GM12891 (cell line): ENCODE measurements around the gene CLTC.

Experiments used
- DNase-seq: peaks from one replicate; pipeline ENCODE4 v3.0.0; 2011; ENCODE audit warnings: low spot score; ENCODE audit not compliant: insufficient read length
- FAIRE-seq: peaks from 2 replicates; lab custom pipeline; 2011; peaks lifted over from hg19 to GRCh38; lab: Jason Lieb, UNC
- PAX5 ChIP-seq: IDR thresholded peaks from 2 replicates; pipeline ENCODE4 v1.6.1; 2011; ENCODE audit warnings: low read length, moderate library complexity, mild to moderate bottlenecking; ENCODE audit not compliant: insufficient read depth, severe bottlenecking
- POLR2A ChIP-seq: IDR thresholded peaks from 2 replicates; pipeline ENCODE4 v1.6.1; 2011; ENCODE audit warnings: low read depth, low read length, control low read depth
- POLR2AphosphoS5 ChIP-seq: IDR thresholded peaks from 2 replicates; pipeline ENCODE4 v1.6.1; 2011; ENCODE audit warnings: low read depth, low read length, control low read depth
- POU2F2 ChIP-seq: IDR thresholded peaks from 2 replicates; pipeline ENCODE4 v1.6.1; 2011; ENCODE audit warnings: low read depth, mild to moderate bottlenecking, control low read depth, low read length, moderate library complexity
- SPI1 ChIP-seq: IDR thresholded peaks from 2 replicates; pipeline ENCODE4 v1.6.1; 2011; ENCODE audit warnings: low read depth, low read length, control low read depth
- TAF1 ChIP-seq: IDR thresholded peaks from 2 replicates; pipeline ENCODE4 v1.6.1; 2011; ENCODE audit warnings: low read depth, low read length, control low read depth

Gene CLTC

DNA sequence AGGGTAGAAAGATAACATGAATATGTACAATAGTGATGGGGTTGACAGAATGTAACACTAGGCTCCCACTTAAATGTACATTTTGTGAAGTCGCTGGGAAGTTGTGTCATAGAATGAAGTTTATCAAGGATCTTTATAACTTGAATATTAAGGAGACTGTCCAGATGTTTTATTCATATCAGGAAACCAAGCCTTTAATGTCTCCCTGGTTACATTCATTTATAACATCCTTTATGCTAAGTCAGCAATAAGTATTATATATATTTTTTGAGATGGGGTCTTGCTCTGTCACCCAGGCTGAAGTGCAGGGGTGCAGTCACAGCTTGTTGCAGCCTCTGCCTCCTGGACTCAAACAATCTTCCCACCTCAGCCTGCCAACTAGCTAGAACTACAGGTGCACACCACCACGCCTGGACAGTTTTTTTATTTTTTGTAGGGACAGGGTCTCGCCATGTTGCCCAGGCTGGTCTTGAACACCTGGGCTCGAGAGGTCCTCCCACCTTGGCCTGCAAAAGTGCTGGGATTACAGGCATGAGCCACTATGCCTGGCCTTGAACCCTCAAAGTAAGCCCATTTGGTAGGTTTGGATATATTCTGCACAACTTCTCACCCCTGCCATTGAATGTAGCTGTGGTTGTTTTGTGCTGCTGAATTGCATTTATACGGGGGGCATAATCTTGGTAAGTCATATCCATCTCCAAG is 14.1 kb downstream of the CLTC start:
- no peak for FAIRE-seq

DNA sequence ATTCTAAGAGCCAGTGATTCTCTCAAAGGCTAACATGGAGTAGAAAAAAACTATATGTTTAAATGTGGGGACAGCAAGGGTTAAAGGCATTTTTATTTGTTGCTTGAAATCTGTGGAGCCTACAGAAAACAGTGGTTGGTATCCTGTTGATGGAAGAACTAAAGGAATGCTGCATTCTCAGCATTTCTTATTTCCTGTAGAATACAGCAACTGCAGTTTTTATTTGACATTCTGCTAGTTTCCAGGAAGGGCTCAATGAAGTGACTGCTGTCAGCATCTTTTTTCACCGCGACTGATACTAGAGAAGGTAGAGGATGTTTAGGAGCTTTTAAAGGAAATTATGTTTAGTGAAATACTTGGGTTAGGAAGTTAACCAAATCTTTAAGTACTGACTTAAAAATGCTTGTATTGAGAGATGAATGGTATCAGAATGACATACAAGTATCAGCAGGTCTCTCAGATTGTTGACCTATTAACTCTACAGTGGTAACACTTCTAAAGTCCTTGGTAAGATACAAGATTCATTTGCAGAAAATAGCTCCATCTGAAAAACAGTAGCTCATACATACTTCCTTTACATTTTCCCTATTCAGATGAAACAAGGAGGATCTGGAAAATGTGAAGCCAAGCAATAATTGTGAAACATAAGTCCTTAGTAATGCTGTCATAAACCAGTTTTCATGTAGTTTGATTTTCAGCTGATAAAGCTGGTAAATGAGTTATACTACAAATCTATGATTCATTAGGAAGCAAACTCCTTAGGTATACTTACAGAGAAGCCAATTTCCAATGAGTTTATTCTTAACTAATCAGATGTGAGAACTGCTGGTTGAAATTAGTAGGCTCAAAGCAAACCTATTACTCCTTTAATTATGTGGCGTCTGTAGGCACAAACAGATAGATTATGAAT is 15.2 kb downstream of the CLTC start:
- no peak for TF ChIP-seq TAF1
- TF ChIP-seq PAX5, result no peak
- no peak for TF ChIP-seq POLR2A
- no peak for TF ChIP-seq POU2F2

More for the DNA sequence above, 14.1 kb downstream of the CLTC start:
- DNase-seq, result no peak
- no peak for TF ChIP-seq POU2F2
- no peak for TF ChIP-seq PAX5
- TF ChIP-seq SPI1, result no peak
- no peak for TF ChIP-seq TAF1
- no peak for TF ChIP-seq POLR2AphosphoS5
- TF ChIP-seq POLR2A, result no peak

GRCh38 chr17:59637611-59638310 is 18.1 kb downstream of the CLTC start:
- no peak for FAIRE-seq
- TF ChIP-seq POLR2AphosphoS5, result no peak
- TF ChIP-seq POLR2A, result no peak
- no peak for TF ChIP-seq SPI1
- no peak for TF ChIP-seq PAX5

More for the DNA sequence above, 15.2 kb downstream of the CLTC start:
- FAIRE-seq (no peak), DNase-seq (no peak)

GRCh38 chr17:59638553-59638952 is 18.9 kb downstream of the CLTC start:
- TF ChIP-seq SPI1, result no peak
- no peak for TF ChIP-seq POLR2AphosphoS5
- no peak for TF ChIP-seq POLR2A
- TF ChIP-seq TAF1, result no peak
- no peak for TF ChIP-seq POU2F2
- TF ChIP-seq PAX5, result no peak
- FAIRE-seq, result no peak

More at GRCh38 chr17:59637611-59638310, 18.1 kb downstream of the CLTC start:
- no peak for DNase-seq

GRCh38 chr17:59641799-59642484 is 22.2 kb downstream of the CLTC start:
- TF ChIP-seq POLR2A (no peak), SPI1 (peak; percentile 89)
- DNase-seq (peak; percentile 19), FAIRE-seq (peak; percentile 82)

More at GRCh38 chr17:59638553-59638952, 18.9 kb downstream of the CLTC start:
- no peak for DNase-seq

GRCh38 chr17:59642565-59642964 is 22.9 kb downstream of the CLTC start:
- FAIRE-seq (no peak), DNase-seq (no peak)

DNA sequence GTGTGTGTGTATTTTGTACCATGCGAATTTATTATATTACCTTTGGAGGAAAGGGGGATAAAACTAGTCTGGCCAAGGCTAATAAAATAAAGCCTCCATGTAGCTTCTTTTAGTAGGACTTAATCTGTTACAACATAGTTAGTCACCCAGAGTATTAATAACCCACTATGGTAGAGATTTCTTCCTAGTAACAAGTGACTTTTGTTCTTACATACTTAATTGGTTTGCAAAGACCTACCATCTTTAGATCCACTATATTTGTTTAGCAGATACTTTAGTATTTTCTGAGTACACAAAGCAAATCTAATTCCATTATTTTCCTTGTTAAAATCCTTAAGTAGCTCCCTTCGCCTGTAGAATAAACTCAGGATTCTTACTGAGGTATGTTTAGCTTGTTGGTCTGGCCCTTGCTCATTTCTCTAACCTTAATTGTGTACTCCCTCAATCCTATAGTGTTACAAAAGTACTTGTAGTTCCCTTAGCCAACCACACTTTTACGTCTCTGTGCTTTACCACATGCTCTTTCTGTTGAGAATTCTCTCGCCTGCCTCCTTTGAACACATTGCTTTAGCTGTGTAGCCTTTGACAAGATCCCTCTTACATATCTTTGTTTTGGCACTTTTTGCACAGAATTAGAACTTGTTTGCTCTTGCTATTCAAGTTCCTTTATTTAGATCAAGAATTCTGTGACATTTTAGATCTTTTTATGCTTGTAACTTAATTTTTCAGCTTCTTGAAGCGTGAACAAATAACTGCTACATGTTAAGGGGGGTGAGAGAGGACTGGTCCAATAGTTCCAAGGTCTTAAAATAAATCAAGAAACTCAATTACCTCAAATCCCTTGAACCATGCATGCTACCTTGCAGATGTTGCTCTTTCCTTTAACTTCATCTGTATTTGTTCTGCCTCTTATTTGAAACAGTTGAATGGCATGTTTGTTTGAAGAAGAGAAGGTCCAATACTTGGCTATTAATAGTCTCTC is 23.8 kb downstream of the CLTC start:
- TF ChIP-seq POLR2AphosphoS5, result no peak
- TF ChIP-seq POU2F2, result no peak
- no peak for TF ChIP-seq TAF1
- no peak for TF ChIP-seq POLR2A
- no peak for TF ChIP-seq SPI1
- TF ChIP-seq PAX5, result no peak
- FAIRE-seq (peak; percentile 84), DNase-seq (no peak)

More at GRCh38 chr17:59642565-59642964, 22.9 kb downstream of the CLTC start:
- no peak for TF ChIP-seq POLR2A
- no peak for TF ChIP-seq PAX5
- no peak for TF ChIP-seq POLR2AphosphoS5
- TF ChIP-seq SPI1, result no peak
- no peak for TF ChIP-seq POU2F2
- TF ChIP-seq TAF1, result no peak

DNA sequence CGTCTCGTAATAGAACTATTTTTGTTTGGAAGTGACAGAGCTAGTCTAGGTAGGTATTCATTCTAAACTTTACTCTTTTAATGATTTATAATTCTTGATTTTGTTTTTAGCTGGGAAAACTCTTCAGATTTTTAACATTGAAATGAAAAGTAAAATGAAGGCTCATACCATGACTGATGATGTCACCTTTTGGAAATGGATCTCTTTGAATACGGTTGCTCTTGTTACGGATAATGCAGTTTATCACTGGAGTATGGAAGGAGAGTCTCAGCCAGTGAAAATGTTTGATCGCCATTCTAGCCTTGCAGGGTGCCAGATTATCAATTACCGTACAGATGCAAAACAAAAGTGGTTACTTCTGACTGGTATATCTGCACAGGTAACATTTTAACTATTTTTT is 27.6 kb downstream of the CLTC start:
- DNase-seq, result no peak
- no peak for TF ChIP-seq POLR2AphosphoS5
- no peak for TF ChIP-seq POLR2A
- TF ChIP-seq SPI1, result no peak
- no peak for TF ChIP-seq TAF1
- no peak for TF ChIP-seq PAX5
- TF ChIP-seq POU2F2, result no peak
- no peak for FAIRE-seq

DNA sequence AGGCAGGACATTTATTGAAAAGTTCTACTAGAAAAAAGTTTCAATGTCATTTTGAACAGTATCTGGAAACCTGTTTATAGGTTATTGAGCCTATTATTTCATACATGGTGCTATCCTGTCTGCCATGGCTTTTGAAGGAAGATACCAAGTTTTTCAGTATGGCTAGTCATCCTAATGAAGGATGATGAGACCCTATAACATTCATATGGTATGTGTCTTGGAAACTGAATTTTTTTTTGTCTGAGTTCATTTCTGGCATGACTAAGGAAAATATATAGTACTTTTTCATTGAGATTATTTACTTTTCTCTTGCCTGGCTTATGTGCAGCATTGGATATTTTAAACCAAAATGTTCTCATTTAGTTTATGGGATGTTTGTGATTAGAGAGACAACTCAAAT is 30.2 kb downstream of the CLTC start:
- FAIRE-seq (no peak), DNase-seq (no peak)
- TF ChIP-seq POLR2AphosphoS5 (no peak), SPI1 (no peak), TAF1 (no peak), POU2F2 (no peak), PAX5 (no peak), POLR2A (no peak)
